ENCODE measurements around the gene PCDH17. TPM values are rescaled to one million over a fixed set of nuclear protein-coding genes. Genes with fewer than 3 reads are reported as not detected.

Gene PCDH17
- total and polyA plus RNA-seq, 9 of the 15 experiments (the other 6 are each of a cell fraction or from before 2014, with no cell fraction given): not detected

DNA sequence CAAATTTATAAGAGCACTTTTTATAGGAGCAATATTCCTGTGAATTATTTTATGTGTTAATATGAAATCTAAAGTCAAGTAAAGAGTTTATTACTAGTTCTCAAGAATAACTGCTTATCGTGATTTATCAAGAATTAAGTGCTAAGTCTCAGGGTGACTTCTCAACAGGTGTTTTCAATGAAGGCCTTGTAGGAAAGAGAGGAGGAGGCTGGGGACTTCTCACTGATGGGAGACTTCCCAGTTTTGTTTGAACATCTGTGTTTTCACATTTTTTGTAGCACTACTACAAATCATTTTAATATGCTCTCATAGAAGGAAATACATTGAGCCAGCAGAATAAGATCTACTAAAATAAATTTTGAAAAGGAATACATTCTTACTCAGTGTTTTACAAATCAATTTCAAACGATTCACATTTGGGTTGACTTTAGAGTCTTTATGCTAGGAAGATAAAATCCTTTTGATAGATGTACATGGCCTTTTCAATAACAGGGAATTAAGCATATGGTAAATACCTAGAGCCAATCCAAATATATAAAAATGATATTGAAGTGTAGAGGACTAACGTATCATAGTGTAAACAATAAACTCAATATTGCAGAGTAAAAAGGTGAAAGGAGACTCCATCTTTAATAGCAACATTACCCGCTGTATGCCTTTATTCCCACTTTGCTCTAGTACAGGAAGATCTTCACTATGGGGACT, 6.8 kb downstream of the PCDH17 start (continued):
- TF ChIP-seq ZNF324 (CRISPR knock-in tag; IDR thresholded peaks at IDR 0.05): no peak

DNA sequence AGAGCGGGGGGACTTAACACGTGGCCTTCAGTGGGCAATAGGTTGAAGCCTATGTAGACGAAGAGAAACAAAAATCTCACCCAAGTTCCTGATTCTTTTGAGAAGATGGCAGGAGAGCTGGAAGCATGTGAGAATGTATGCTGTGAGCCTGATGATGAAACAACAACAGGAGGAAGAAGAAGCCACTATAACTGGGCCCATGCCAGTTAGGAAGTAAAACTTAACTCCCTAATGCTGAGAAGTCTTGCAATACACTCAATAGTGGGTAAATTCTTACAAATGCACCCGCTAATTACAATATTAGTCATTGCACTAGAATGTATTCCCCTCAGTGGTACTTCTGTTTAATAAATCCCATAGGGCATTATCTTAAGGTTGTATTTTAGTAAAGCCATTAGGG, 9.1 kb downstream of the PCDH17 start:
- no peaks in the 10 kb centered on the region for H3K9me3 ChIP-seq (replicated peaks; ENCODE audit: control insufficient read depth, insufficient read depth, low read depth, low read length)
- no peak for FAIRE-seq
- H3K79me2 ChIP-seq (ENCODE audit: control insufficient read depth, insufficient read depth, low read length): no peaks in the 10 kb centered on the region
- no peak for ATAC-seq
- no peak overlapping the region for H2AFZ ChIP-seq (ENCODE audit: low read depth, low read length)
- WGBS (ENCODE audit: insufficient coverage, low coverage, missing lambda C conversion rate): 4% methylated on average over 3 of the region's 4 CpGs
- no peaks in the 10 kb centered on the region for H3K36me3 ChIP-seq (ENCODE audit: control insufficient read depth, insufficient read depth, low read length)
- H3K4me2 ChIP-seq (ENCODE audit: insufficient read depth, low read length): no peak overlapping the region
- H3K4me3 ChIP-seq: no peak overlapping the region
- no peak overlapping the region for H3K27ac ChIP-seq (ENCODE audit: extremely low read depth, low read depth, low read length)
- in situ Hi-C loops (cut with MboI) (no loop called here), intact Hi-C loops (cut with micrococcal nuclease) (no loop called here)
- TF ChIP-seq NCOA2 (IDR thresholded peaks at IDR 0.05; ENCODE audit: partially characterized antibody in 2 of 2): no peak
- TF ChIP-seq, protein P1, sequence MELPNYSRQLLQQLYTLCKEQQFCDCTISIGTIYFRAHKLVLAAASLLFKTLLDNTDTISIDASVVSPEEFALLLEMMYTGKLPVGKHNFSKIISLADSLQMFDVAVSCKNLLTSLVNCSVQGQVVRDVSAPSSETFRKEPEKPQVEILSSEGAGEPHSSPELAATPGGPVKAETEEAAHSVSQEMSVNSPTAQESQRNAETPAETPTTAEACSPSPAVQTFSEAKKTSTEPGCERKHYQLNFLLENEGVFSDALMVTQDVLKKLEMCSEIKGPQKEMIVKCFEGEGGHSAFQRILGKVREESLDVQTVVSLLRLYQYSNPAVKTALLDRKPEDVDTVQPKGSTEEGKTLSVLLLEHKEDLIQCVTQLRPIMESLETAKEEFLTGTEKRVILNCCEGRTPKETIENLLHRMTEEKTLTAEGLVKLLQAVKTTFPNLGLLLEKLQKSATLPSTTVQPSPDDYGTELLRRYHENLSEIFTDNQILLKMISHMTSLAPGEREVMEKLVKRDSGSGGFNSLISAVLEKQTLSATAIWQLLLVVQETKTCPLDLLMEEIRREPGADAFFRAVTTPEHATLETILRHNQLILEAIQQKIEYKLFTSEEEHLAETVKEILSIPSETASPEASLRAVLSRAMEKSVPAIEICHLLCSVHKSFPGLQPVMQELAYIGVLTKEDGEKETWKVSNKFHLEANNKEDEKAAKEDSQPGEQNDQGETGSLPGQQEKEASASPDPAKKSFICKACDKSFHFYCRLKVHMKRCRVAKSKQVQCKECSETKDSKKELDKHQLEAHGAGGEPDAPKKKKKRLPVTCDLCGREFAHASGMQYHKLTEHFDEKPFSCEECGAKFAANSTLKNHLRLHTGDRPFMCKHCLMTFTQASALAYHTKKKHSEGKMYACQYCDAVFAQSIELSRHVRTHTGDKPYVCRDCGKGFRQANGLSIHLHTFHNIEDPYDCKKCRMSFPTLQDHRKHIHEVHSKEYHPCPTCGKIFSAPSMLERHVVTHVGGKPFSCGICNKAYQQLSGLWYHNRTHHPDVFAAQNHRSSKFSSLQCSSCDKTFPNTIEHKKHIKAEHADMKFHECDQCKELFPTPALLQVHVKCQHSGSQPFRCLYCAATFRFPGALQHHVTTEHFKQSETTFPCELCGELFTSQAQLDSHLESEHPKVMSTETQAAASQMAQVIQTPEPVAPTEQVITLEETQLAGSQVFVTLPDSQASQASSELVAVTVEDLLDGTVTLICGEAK (IDR thresholded peaks at IDR 0.05): no peak
- TF ChIP-seq, protein P1 (CRISPR knock-in tag; IDR thresholded peaks at IDR 0.05): no peak
- TF ChIP-seq, protein P2, sequence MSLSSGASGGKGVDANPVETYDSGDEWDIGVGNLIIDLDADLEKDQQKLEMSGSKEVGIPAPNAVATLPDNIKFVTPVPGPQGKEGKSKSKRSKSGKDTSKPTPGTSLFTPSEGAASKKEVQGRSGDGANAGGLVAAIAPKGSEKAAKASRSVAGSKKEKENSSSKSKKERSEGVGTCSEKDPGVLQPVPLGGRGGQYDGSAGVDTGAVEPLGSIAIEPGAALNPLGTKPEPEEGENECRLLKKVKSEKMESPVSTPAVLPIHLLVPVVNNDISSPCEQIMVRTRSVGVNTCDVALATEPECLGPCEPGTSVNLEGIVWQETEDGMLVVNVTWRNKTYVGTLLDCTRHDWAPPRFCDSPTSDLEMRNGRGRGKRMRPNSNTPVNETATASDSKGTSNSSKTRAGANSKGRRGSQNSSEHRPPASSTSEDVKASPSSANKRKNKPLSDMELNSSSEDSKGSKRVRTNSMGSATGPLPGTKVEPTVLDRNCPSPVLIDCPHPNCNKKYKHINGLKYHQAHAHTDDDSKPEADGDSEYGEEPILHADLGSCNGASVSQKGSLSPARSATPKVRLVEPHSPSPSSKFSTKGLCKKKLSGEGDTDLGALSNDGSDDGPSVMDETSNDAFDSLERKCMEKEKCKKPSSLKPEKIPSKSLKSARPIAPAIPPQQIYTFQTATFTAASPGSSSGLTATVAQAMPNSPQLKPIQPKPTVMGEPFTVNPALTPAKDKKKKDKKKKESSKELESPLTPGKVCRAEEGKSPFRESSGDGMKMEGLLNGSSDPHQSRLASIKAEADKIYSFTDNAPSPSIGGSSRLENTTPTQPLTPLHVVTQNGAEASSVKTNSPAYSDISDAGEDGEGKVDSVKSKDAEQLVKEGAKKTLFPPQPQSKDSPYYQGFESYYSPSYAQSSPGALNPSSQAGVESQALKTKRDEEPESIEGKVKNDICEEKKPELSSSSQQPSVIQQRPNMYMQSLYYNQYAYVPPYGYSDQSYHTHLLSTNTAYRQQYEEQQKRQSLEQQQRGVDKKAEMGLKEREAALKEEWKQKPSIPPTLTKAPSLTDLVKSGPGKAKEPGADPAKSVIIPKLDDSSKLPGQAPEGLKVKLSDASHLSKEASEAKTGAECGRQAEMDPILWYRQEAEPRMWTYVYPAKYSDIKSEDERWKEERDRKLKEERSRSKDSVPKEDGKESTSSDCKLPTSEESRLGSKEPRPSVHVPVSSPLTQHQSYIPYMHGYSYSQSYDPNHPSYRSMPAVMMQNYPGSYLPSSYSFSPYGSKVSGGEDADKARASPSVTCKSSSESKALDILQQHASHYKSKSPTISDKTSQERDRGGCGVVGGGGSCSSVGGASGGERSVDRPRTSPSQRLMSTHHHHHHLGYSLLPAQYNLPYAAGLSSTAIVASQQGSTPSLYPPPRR (CRISPR knock-in tag; IDR thresholded peaks at IDR 0.05; ENCODE audit: borderline replicate concordance): no peak
- no peaks in the 10 kb centered on the region for H3K4me1 ChIP-seq (replicated peaks in 1 of 2; ENCODE audit: control insufficient read depth in 2 of 2, insufficient read depth in 2 of 2, low read length in 2 of 2)
- ChIA-PET CTCF (ENCODE audit: low intra/inter-chr PET ratio) (no interaction called here), POLR2A (no interaction called here)
- H3K9me1 ChIP-seq (ENCODE audit: control insufficient read depth, insufficient read depth, low read length): no peaks in the 10 kb centered on the region
- H4K20me1 ChIP-seq (replicated peaks; ENCODE audit: control insufficient read depth, insufficient read depth, low read length): no peaks in the 10 kb centered on the region
- BruUV-seq (replicated peaks): no TSS peak
- DNase-seq (ENCODE audit: extremely low read depth in 1 of 4, low spot score in 3 of 4): no peak
- no peak overlapping the region for H3K9ac ChIP-seq (ENCODE audit: insufficient read depth in 1 of 2, low read depth in 2 of 2, low read length in 2 of 2)
- no peaks in the 10 kb centered on the region for H3K27me3 ChIP-seq (ENCODE audit: control insufficient read depth in 2 of 2, insufficient read depth in 2 of 2, low read length in 2 of 2)
